GM12891 (cell line): ENCODE data around the gene CYTH1.

ENCODE experiments used
- PAX5 ChIP-seq: IDR thresholded peaks from 2 replicates; pipeline ENCODE4 v1.6.1; 2011; ENCODE audit warnings: low read length, moderate library complexity, mild to moderate bottlenecking; ENCODE audit not compliant: insufficient read depth, severe bottlenecking
- POLR2A ChIP-seq: IDR thresholded peaks from 2 replicates; pipeline ENCODE4 v1.6.1; 2011; ENCODE audit warnings: low read depth, low read length, control low read depth
- POLR2AphosphoS5 ChIP-seq: IDR thresholded peaks from 2 replicates; pipeline ENCODE4 v1.6.1; 2011; ENCODE audit warnings: low read depth, low read length, control low read depth
- SPI1 ChIP-seq: IDR thresholded peaks from 2 replicates; pipeline ENCODE4 v1.6.1; 2011; ENCODE audit warnings: low read depth, low read length, control low read depth
- TAF1 ChIP-seq: IDR thresholded peaks from 2 replicates; pipeline ENCODE4 v1.6.1; 2011; ENCODE audit warnings: low read depth, low read length, control low read depth

DNA sequence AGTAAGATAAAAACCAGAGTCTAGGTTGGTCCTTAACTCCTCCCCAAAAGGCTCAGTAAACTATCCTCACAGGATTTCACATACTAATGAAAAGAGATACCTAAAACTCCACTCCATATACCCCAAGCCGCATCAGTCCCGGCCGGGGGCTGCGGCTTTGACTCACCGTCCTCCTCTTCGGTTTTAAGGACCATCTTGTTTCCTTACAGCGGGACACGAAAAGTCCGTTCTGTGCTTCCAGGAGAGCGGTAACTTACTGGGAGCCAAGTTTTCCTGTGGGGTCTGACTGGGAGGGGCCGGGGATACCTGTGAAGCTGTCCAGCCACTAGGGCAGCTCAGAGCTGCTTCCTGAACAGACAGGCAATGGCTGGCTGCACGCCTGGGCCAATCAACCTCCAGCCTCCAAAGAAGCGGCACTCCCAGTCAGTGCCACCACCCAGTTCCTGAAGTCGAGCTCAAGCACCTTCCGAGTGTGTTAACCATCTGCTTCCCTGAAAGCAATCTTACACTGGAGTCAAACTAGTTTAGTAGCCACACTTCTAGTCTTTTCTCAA, 45.5 kb downstream of the CYTH1 start:
- TF ChIP-seq POLR2AphosphoS5 (peak; percentile 74; the same call in 1 of the 2 replicates), POLR2A (peak; percentile 75), TAF1 (no peak; the same call in 1 of the 2 replicates), SPI1 (no peak), PAX5 (no peak)
